Left kidney (tissue), 2 donors: ENCODE data around the gene LRP6. TPM values are rescaled to one million over a fixed set of nuclear protein-coding genes. Genes with fewer than 3 reads are reported as not detected.
"Not testable (repeated sequence)": the region's sequence is repeated elsewhere in the genome, so short reads cannot be mapped to it uniquely, and the experiment has no call there.

Experiments used
- DNase-seq: peaks from one replicate; pipeline ENCODE4 v3.0.0-alpha.2; 2013
- polyA plus RNA-seq: library from polyadenylated mRNA; unstranded; fragments of 120-200 nt; gene quantifications from one replicate; pipeline ENCODE4 v1.2.1, GENCODE V29; 2013; ENCODE audit not compliant: insufficient read length

Gene LRP6
- polyA plus RNA-seq, 1 donor, result 68.9 TPM

DNA sequence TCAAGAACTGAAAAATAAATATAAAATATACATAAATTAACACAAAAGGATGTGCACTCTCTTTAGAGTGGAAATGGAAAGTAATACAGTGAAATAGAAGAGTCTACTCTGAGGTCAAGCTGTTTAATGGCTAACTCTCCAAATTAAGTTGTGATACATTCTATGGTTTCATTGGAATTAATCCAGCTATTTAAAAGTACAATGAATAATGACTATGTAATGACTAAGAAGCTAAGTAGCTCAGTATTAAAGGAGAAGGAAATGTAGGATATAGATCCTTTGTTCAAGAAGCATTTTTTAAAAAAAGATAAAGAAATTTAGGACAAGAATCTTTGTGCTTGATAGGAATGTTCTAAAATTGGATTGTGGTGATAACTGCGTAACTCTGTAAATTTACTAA, 85.3 kb downstream of the LRP6 start:
- no peak for DNase-seq

DNA sequence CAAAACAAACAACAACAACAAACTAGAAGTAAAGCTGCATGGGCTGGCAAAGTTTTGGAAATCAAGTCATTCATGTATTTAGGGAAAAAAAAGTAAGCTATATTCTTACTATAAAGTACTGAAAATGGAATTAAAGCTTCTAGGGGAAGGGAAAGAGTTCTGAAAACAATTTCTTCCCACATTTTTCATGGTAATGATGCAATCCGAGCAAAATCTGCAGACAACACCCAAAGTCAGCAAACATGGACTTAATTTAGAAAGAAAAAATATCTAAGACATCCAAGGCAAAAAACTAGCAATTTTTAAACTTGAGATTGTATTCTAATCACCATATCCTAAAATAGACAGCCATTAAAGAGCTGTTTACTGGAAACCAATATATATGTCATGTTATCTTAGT, 86.3 kb downstream of the LRP6 start:
- no peak for DNase-seq

GRCh38 chr12:12180136-12180535, 86.7 kb downstream of the LRP6 start:
- no peak for DNase-seq

DNA sequence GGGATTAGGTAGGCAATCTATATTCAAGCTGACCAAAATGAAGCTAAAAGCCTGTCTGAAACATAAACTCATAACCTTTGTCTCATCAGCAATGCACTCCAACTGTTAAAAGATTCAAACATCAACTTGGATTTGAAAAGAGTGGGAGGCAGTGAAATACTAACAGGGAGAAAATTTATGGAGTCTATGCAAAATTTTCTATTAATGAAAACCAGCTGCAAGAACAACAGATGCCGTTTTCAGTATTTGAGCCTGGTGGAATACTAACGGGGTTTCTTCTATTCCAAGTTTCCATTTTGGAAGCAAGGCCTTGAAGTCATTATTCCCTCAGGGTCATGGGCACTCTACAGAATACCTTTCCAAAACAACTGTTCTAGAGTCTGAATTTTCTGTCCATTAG, 88.3 kb downstream of the LRP6 start:
- no peak for DNase-seq

- DNase-seq, result no peak
Measured at GRCh38 chr12:12176402-12176801, 90.4 kb downstream of the LRP6 start.

DNA sequence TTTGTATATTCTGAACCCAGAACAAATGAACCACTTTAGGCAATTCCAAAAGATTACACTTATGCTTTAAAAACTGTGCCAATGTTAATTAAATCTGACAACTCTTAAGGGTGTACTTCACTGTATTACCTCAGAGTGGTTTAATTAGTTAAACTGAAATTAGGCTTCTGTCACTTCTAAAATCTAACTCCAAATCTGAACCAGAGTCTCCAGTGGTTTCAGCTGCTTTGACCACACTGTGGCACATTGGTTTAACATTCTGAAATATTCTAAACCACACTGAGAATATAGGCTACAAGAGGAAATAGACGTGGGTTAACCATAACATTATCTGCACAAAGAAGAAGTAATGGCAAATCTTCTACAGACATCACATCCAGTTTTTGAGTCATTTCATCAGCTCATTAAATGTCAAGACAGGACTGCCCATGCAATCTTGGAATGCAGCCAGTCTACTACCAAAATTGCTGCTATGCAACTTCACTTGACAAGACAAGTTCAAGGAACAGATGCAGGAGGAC, 94.8 kb downstream of the LRP6 start:
- DNase-seq, result no peak

DNA sequence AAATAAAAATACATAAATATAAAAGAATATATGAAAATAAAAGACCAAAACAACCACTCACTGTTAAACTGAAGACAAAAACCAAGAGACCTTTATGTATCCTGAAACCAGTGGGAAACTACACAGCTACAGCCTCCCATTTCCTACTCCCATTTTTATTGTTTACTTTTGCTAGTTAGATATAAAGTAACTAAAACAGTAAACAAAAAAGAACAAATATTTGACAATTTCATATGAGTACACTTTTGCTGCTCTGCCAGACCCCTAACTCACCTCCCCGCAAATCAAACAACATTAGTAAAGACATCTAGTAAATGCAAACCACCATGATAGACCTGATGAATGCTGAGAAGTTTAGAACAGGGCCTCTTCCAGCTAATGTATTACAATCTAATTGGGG, 99.0 kb downstream of the LRP6 start:
- DNase-seq, result no peak

DNA sequence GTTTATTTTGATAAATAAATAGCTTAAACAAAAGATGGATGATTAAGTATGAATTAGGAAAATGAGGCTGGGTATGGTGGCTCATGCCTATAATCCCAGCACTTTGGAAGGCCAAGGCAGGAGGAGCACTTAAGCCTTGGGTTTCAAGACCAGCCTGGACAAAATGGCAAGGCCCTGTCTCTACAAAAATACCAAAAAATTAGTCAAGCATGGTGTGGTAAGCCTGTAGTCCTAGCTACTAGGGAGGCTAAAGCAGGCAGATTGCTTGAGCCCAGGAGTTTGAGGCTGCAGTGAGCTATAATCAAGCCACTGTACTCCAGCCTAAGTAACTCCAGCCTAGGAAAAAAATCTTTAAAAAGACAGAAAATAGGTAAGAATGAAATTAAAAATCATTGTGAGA, 100.1 kb downstream of the LRP6 start:
- no peak for DNase-seq

DNA sequence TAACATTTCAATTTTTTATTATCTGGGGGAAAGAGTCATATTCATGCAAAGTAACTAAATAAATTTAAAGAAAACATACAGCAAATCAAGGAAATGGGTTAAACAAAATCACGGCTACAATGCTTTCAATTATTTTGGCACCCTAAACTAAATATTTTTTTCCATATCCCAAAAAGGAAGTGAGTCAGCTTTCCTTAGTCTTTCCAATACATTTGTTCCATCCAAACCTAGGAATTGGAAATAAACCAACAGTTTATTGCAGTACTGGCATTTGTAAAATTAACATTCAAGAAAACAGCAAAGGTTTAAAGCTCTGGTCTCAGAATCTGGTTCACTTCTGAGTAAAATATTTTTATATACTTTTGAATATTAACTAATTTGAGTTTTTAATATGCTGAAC, 106.9 kb downstream of the LRP6 start:
- no peak for DNase-seq

DNA sequence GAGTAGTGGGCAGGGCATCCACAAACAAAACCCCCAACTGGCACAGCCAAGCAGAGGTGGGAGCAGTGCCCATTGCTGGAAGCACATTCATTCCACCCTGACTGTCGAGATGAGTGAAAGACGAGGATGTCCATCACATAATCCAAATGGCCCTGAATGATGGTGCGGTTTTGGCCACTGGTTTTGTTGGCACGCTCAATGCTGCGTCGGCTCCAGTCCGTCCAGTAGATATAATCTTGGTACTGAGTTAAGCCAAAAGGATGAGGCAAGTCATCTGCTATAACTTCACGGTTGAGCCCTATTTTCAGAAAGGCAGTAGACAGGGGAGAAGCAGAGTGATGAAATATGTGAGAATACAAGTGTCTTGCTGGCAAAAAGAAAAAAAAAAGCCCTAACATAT, 108.0 kb downstream of the LRP6 start:
- DNase-seq, result no peak

GRCh38 chr12:12157424-12157823, 109.4 kb downstream of the LRP6 start:
- no peak for DNase-seq

- DNase-seq, result no peak
Measured at GRCh38 chr12:12156828-12157227, 110.0 kb downstream of the LRP6 start.

- DNase-seq, result no peak
Measured at GRCh38 chr12:12156116-12156515, 110.7 kb downstream of the LRP6 start.

DNA sequence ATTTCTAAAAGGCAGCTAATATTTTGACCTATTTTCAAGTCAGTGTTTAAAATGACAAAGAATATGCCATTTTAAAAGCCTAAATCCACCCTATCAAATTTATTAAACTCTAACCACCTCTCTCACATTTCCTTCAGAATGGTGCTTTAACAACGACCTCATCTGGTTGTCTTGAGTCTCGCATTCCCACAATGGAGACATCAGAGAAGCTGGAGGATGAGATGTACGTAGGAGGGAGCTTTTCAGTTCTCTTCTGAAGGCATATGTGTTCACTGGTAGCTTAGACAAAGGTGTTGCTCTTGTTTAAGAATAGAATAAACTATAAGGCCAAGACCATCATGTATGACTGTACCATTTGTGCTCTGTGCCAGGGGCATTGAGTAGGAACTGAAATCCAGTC, 113.2 kb downstream of the LRP6 start:
- no peak for DNase-seq

GRCh38 chr12:12147111-12147510, 119.7 kb downstream of the LRP6 start:
- no peak for DNase-seq

GRCh38 chr12:12144531-12144930, 122.3 kb downstream of the LRP6 start:
- not testable (repeated sequence) for DNase-seq

- no peak for DNase-seq
Measured at GRCh38 chr12:12141000-12141399, 125.8 kb downstream of the LRP6 start.

DNA sequence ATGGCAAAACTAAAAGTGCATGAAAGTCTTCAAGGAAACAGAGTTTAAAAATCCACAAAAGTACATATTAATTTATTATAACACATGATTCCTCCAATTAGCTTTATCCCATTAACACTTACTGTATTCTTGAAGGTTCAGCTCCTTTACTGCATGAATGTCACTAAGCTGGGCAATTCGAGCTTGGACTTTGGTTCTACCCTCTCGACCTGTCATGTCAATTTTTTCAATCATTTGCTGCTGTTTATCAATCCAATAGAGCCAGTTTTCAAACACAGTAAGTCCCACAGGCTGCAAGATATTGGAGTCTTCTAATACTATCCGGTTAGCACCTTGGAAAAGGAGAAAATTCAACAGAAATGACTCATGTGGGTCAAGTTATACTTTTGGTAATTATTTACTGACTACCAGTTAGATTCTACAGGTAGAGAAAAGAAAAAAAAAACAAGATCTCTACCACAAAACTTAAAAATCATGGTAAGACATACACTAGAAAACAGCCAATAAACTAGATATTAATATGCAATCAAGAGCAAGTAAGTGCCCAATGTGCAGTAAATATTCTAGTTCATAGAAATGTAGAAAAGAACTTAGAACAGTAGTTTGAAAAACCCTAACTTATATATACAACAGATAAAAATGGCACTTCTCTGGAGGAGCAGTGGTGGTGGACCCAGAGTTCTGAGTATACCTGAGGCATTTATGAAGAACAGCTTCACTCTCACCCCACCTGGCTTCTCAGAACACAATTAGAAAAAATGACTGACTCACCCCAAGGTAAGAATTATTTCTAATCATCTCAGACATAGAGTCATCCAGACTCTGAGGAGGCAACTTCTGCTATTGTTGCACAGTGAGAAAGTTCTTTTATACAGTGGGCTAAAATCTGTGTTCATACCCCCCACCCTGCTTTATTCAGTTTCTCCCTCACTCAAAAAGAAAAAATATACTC, 128.4 kb downstream of the LRP6 start:
- DNase-seq, result no peak

GRCh38 chr12:12133785-12134184, 133.1 kb downstream of the LRP6 start:
- DNase-seq, result no peak

GRCh38 chr12:12133259-12133658, 133.6 kb downstream of the LRP6 start:
- DNase-seq, result no peak

DNA sequence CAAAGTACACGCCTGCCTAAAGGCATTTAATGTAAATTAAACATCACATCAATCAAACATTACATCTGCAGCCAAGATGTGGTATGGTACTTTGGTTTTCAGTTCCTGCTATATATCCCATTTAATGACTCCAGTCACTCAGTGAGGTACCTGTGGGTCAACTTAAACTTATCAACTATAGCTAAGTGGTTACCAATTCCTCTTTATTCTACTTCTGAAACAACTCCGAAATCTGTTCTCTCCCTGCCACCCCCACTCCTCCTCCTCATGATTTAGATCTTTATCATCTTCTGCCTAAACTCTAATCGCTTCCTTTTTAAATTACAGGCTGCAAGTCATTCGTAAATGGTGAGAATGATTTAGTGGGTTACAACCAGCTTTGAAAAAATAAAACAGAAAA, 138.2 kb downstream of the LRP6 start:
- no peak for DNase-seq

DNA sequence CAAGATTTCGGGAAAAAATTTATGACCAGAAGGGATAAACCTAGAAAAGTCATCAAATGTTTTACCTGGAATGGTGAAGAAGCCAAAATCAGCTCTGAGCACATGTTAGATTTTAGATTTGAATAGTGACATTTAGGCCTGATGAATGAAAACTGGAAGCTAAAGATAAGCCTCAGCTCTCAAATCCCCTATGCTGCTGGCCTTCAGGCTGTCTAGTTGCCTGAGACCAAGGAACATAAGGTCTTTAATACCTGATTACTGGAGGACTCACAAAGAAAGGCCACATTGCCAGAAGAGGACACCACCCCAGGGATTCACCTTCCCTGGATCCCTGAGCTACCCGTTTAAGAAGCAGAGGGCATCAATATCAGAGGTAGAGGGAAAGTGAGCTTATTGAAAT, 139.5 kb downstream of the LRP6 start:
- no peak for DNase-seq

DNA sequence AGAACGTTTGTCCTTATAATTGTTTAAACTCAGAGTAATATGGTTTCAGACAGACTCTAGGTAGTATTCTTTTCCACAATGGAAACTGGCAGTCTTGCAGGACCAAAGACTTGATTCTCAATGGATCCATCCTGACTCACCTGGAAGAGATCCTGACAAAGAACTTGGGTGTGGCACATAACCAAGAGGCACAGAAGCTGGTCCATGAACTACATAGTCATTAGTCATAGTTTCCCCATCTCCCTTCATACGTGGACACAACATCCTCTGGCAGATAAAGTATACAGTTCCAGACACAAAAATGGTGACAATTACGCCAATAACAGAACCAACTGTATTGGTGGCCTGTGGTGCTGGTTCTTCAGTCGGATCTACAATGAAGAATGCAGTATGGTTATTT, 140.3 kb downstream of the LRP6 start:
- no peak for DNase-seq

DNA sequence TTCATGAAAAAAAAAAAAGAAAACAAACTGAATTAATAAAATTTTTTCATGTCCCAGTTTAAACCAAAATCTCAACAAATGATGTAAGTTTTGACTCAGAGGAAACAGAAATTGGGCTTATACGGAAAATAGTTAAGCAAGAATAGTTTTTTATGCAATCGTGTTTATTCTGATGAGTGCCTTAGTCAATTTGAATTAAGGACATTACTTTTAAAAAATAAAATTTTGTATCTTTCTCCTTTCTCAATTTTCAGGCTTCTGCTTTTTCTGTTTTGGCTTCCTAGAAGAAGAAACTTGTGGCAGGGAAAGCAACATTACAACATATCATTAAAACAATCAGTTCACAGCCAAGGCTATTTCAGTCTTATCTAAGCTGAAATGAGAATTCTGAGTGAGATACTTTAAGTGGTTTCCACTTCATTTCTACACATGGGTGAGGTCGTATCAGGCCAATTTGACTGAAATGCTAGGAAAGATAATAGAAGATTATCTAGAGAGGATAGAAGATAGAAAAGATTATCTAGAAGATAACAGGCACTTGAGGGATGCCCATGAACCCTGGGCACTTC, 143.7 kb downstream of the LRP6 start:
- DNase-seq, result no peak
